PC-3 (cell line): Measurements from ENCODE around the gene TUBGCP3.

Experiments
- EZH2 ChIP-seq: fragments of 300-600 bp; sonication (generic); IDR thresholded peaks from one replicate; pipeline ENCODE4 v1.6.1; 2017; ENCODE audit warnings: antibody characterized with exemption, mild to moderate bottlenecking, low read length; ENCODE audit not compliant: unreplicated experiment
- EZH2phosphoT487 ChIP-seq: fragments of 300-600 bp; sonication (generic); IDR thresholded peaks from 2 replicates; pipeline ENCODE4 v1.6.1; 2018; ENCODE audit warnings: mild to moderate bottlenecking, antibody characterized with exemption, low read length, borderline replicate concordance
- TF ChIP-seq, protein P1 (sequence below): fragments of 300-600 bp; sonication (generic); conservative IDR thresholded peaks from 2 replicates; pipeline ENCODE4 v1.5.1; 2017; ENCODE audit warnings: antibody characterized with exemption, low read depth, mild to moderate bottlenecking, low read length

DNA sequence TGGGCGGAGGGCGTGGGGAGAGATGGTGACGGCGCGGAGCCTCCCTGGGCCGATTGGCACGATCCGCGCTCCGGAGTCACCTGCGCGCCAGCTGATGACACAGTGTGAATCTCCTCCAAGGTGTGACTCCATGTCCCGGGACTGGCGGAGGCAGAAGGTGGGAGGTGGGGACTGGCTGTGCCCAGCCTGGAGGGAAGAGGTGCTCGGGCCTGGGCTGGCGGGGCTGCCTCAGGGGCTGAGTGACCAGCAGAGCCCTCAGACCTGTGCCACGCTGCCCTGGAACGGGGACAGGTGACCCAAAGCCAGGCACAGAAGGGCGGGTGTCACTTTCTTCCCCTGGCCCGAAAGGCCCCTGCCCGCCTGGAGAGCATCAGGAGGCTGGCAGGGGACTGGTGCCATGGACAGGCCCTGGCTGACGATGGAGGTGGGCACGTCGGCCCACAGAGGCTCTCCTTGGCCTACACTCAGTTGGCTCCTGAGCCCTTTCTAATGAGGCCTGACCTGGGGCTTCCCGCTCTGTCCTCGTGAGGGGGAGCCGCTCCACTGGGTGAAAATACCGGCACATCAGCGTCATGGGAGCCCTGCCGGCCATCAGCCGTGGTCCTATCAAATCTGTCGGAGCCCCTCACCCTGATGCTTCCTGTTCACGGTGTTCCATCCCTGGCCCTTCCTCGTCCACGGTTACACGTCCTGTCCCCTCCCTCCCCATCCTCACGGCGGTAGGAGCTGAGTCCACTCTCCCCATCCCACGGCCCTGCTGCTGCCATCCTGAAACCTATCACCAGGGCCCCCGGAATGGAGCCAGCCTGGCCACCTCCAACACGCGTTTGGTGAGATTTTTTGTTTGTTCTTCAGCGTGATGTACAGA lies 136.2 kb downstream of the TUBGCP3 start:
- TF ChIP-seq, protein P1, sequence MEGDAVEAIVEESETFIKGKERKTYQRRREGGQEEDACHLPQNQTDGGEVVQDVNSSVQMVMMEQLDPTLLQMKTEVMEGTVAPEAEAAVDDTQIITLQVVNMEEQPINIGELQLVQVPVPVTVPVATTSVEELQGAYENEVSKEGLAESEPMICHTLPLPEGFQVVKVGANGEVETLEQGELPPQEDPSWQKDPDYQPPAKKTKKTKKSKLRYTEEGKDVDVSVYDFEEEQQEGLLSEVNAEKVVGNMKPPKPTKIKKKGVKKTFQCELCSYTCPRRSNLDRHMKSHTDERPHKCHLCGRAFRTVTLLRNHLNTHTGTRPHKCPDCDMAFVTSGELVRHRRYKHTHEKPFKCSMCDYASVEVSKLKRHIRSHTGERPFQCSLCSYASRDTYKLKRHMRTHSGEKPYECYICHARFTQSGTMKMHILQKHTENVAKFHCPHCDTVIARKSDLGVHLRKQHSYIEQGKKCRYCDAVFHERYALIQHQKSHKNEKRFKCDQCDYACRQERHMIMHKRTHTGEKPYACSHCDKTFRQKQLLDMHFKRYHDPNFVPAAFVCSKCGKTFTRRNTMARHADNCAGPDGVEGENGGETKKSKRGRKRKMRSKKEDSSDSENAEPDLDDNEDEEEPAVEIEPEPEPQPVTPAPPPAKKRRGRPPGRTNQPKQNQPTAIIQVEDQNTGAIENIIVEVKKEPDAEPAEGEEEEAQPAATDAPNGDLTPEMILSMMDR = no peak
- TF ChIP-seq EZH2 (no peak), EZH2phosphoT487 (no peak)
